ENCODE results near the gene SPEN.
A peak's percentile ranks its signal among the peaks of the same experiment; 100 is the strongest.
"Not testable (repeated sequence)": the region's sequence is repeated elsewhere in the genome, so short reads cannot be mapped to it uniquely, and the experiment has no call there.

Gene SPEN

GRCh38 chr1:15900662-15901279, 53.3 kb downstream of the SPEN start:
- DNase-seq (ENCODE audit: low spot score) = no peak

DNA sequence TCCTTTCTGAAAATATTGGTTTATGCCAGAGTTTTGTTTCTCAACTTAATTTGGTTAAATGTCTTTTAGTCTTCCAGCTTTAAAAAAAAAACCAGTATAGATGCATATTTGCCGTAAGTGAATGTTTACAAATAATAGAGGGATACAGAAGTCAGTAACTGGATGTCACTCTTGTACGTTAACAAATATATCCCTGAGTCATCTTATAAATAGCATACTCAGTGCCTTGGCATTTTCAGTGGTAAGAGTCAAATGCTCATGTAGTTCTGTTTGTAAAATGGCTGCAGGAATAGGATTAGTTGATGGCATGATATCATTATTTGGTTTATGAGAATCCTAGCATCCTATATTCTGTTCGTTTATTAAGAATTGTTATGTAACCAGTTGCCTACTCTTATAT, 55.4 kb downstream of the SPEN start:
- DNase-seq (ENCODE audit: low spot score) = peak; percentile 56

DNA sequence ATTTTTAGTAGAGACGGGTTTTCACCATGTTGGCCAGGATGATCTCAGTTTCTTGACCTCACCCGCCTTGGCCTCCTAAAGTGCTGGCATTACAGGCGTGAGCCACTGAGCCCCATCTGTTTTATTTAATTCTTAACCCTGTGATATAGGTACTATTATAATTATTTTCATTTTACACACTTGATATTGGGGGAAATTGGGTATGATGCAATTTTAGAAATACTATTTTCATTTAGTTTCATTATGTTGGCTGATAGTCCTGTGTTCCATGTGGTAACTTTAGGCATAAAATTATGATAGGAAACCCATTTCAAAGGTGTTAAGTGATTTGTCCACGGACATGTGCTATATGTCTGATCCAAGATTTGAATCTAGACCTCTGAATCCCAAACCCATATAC, 61.1 kb downstream of the SPEN start:
- no peak for DNase-seq (ENCODE audit: low spot score)

DNA sequence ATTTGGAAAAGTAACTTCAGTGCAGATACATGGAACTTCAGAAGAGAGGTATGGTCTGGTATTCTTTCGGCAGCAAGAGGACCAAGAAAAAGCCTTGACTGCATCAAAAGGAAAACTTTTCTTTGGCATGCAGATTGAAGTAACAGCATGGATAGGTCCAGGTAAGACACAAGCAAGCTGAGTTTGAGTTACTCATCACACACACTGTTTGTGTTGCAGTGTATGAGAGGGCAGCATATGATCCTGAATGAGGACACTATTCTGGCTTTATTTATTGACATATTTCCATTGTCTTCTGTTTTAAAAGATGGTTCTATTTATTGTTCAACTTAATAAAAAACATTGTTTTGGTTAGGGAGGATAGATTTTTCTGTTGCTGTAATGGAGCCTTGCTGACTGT, 63.6 kb downstream of the SPEN start:
- DNase-seq (ENCODE audit: low spot score) = no peak

- DNase-seq (ENCODE audit: low spot score) = no peak
Measured at GRCh38 chr1:15911927-15912326, 64.4 kb downstream of the SPEN start.

DNA sequence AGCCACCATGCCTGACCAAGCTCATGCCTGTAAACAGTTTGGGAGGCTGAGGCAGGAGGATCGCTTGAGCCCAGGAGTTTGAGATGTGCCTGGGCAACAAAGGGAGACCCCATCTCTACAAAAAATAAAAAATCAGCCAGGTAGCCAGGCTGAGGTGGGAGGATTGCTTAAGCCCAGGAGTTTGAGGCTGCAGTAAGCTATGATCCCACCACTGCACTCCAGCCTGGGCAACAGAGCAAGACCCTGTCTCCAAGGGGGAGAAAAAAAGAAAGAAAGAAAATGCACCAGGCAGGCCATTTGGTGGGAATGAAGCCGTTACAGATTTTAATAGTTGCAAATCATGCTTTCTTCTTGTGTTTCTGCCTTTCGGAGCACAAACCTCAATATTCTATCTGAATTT, 66.1 kb downstream of the SPEN start:
- DNase-seq (ENCODE audit: low spot score) = not testable (repeated sequence)

DNA sequence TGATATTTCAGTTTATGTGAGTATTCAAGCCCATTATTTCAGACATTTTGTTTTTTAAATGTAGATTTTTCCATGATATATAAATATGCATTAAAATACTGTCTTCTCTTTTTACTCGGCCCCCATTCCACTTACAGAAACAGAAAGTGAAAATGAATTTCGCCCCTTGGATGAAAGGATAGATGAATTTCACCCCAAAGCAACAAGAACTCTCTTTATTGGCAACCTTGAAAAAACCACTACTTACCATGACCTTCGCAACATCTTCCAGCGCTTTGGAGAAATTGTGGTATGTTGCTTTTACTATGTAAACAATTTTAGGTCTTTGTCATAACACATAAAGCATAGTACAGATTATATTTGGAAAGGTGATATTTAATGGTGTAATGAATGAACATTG, 68.5 kb downstream of the SPEN start:
- DNase-seq (ENCODE audit: low spot score) = no peak

GRCh38 chr1:15916417-15916816, 68.9 kb downstream of the SPEN start:
- DNase-seq (ENCODE audit: low spot score) = peak; percentile 76

GRCh38 chr1:15916916-15917315, 69.4 kb downstream of the SPEN start:
- DNase-seq (ENCODE audit: low spot score) = no peak

DNA sequence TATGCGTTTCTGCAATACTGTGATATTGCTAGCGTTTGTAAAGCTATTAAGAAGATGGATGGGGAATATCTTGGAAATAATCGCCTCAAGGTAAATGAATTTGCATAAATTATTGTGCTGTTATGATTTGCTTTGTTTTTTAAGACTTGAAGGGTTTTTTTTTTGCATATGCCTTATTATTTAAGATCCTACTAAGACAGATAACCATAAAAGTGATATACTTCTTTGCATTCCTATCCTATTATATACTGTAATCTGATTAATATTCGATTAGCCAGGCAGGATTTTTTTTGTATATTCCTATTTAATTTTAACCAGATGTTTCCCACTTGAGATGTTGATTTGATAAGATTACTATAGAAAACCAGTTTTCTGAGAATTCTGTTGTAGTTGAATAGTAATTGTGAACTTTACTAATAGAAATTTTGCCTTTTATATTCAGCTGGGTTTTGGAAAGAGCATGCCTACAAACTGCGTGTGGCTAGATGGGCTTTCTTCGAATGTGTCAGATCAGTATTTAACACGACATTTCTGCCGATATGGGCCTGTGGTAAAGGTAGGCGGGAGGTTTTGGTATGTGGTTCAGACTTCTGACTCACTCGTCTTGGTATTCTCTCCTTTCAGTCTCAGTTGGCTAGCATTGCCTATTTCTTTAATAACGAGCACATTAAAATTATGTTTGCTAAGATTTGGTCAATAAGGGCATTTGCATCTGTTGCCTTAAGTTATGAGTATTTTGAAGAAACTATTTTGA, 71.6 kb downstream of the SPEN start:
- DNase-seq (ENCODE audit: low spot score) = no peak

DNA sequence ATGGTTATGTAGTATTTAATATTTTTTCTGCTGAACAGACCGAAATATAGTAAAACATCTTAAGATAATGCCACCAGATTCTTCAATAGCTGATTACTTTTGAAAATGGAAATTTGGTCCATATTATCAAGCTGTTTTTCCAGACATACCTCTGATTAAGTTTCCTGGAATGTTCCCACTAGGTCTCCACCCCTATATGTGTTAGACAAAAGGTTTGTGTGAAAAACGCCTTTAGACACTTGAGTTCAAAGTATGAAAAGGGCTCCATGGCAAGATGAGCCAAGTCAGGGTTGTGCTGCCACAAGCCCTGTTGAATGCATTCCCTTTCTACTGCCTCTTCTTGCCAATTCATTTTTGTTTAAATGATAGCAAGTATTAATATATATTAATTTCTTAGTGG, 75.7 kb downstream of the SPEN start:
- no peak for DNase-seq (ENCODE audit: low spot score)

GRCh38 chr1:15926448-15926847, 78.9 kb downstream of the SPEN start:
- DNase-seq (ENCODE audit: low spot score) = not testable (repeated sequence)

GRCh38 chr1:15928971-15929965, 81.8 kb downstream of the SPEN start:
- DNase-seq (ENCODE audit: low spot score) = no peak

GRCh38 chr1:15931401-15931800, 83.9 kb downstream of the SPEN start:
- no peak for DNase-seq (ENCODE audit: low spot score)

GRCh38 chr1:15931884-15932283, 84.4 kb downstream of the SPEN start:
- DNase-seq (ENCODE audit: low spot score) = no peak

GRCh38 chr1:15932612-15933011, 85.1 kb downstream of the SPEN start:
- DNase-seq (ENCODE audit: low spot score) = no peak

DNA sequence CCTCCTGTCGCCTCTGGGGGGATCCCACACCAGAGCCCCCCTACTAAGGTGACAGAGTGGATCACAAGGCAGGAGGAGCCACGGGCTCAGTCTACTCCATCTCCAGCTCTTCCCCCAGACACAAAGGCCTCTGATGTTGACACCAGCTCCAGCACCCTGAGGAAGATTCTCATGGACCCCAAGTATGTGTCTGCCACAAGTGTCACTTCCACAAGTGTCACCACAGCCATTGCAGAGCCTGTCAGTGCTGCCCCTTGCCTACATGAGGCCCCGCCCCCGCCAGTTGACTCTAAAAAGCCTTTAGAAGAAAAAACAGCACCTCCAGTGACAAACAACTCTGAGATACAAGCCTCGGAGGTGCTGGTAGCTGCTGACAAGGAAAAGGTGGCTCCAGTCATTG, 86.2 kb downstream of the SPEN start:
- DNase-seq (ENCODE audit: low spot score) = no peak

DNA sequence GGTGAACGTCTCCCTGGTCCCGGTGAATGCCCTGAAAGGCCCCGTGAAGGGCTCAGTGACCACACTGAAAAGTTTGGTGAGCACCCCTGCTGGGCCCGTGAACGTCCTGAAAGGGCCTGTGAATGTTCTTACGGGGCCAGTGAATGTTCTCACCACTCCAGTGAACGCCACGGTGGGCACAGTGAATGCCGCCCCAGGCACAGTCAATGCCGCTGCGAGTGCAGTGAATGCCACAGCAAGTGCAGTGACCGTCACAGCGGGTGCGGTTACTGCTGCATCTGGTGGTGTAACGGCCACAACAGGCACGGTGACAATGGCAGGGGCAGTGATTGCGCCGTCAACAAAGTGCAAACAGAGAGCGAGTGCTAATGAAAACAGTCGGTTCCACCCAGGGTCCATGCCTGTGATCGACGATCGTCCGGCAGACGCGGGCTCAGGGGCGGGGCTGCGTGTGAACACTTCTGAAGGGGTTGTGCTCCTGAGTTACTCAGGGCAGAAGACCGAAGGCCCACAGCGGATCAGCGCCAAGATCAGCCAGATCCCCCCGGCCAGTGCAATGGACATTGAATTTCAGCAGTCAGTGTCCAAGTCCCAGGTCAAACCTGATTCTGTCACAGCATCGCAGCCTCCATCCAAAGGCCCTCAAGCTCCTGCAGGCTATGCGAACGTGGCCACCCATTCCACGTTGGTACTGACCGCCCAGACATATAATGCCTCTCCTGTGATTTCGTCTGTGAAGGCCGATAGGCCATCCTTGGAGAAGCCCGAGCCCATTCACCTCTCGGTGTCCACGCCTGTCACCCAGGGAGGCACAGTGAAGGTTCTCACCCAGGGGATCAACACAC, 86.9 kb downstream of the SPEN start:
- DNase-seq (ENCODE audit: low spot score) = no peak

DNA sequence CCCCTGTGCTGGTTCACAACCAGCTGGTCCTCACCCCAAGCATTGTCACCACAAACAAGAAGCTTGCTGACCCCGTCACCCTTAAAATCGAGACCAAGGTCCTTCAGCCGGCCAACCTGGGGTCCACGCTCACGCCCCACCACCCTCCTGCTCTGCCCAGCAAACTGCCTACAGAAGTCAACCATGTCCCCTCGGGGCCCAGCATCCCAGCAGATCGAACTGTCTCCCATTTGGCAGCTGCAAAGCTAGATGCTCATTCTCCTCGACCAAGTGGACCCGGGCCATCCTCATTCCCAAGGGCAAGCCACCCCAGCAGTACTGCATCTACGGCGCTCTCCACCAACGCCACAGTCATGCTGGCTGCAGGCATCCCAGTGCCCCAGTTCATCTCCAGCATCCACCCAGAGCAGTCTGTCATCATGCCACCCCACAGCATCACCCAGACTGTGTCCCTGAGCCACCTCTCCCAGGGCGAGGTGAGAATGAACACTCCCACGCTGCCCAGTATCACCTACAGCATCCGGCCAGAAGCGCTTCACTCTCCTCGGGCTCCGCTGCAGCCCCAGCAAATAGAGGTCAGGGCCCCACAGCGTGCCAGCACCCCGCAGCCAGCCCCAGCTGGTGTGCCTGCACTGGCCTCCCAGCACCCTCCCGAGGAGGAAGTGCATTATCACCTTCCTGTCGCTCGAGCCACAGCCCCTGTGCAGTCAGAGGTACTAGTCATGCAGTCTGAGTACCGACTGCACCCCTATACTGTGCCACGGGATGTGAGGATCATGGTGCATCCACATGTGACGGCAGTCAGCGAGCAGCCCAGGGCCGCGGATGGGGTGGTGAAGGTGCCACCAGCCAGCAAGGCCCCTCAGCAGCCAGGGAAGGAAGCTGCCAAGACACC, 87.8 kb downstream of the SPEN start:
- no peak for DNase-seq (ENCODE audit: low spot score)

DNA sequence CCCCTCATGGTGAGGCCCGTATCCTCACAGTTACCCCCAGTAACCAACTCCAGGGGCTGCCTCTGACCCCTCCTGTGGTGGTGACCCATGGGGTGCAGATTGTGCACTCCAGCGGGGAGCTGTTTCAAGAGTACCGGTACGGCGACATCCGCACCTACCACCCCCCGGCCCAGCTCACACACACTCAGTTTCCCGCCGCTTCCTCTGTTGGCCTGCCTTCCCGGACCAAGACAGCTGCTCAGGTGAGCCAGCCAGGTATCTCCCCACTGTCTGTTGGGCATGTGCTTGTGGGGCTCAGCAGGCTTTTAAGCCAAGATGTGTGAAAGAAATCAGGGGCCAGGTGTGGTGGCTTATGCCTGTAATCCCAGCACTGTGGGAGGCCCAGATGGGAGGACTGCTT, 88.5 kb downstream of the SPEN start:
- DNase-seq (ENCODE audit: low spot score) = no peak

DNA sequence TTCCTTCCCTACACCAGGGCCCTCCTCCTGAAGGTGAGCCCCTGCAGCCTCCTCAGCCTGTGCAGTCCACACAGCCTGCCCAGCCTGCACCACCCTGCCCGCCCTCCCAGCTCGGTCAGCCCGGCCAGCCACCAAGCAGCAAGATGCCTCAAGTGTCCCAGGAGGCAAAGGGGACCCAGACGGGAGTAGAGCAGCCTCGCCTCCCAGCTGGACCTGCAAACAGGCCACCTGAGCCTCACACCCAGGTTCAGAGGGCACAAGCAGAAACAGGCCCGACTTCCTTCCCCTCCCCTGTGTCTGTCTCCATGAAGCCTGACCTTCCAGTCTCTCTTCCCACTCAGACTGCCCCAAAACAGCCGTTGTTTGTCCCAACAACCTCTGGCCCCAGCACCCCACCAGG, 89.6 kb downstream of the SPEN start:
- no peak for DNase-seq (ENCODE audit: low spot score)

All from hematopoietic multipotent progenitor cell treated with erythropoietin and hydrocortisone succinate and interleukin-3 and kit ligand, for 17 days (in vitro differentiated cells).